ENCODE results near the gene RAB7B. TPM values are rescaled to one million over a fixed set of nuclear protein-coding genes. Genes with fewer than 3 reads are reported as not detected.

RAB7B gene
- total RNA-seq, 1 donor from 2014 or later: not detected

- no peak for DNase-seq (ENCODE audit: low read depth)
- TF ChIP-seq CTCF (conservative IDR thresholded peaks at IDR 0.05; ENCODE audit: low read depth, low read length): no peak
- no peak overlapping the region for H3K4me3 ChIP-seq (ENCODE audit: low read depth, low read length)
These were observed 13.4 kb downstream of the RAB7B start for GRCh38 chr1:205989786-205990185.

GRCh38 chr1:205988585-205988995 lies 14.6 kb downstream of the RAB7B start:
- no peak for DNase-seq (ENCODE audit: low read depth)
- TF ChIP-seq CTCF (conservative IDR thresholded peaks at IDR 0.05; ENCODE audit: low read depth, low read length): no peak
- H3K4me3 ChIP-seq (ENCODE audit: low read depth, low read length): no peak overlapping the region

GRCh38 chr1:205986861-205987260 lies 16.3 kb downstream of the RAB7B start:
- H3K4me3 ChIP-seq (ENCODE audit: low read depth, low read length): no peak overlapping the region
- DNase-seq (ENCODE audit: low read depth): no peak
- TF ChIP-seq CTCF (conservative IDR thresholded peaks at IDR 0.05; ENCODE audit: low read depth, low read length): no peak

GRCh38 chr1:205986292-205986691 lies 16.9 kb downstream of the RAB7B start:
- no peak for DNase-seq (ENCODE audit: low read depth)
- peak; percentile 45 for TF ChIP-seq CTCF (conservative IDR thresholded peaks at IDR 0.05; ENCODE audit: low read depth, low read length)
- no peak overlapping the region for H3K4me3 ChIP-seq (ENCODE audit: low read depth, low read length)

GRCh38 chr1:205985330-205986005 lies 17.7 kb downstream of the RAB7B start:
- H3K4me3 ChIP-seq (ENCODE audit: low read depth, low read length): no peak overlapping the region
- no peak for TF ChIP-seq CTCF (conservative IDR thresholded peaks at IDR 0.05; ENCODE audit: low read depth, low read length)
- peak; percentile 74 for DNase-seq (ENCODE audit: low read depth)

- no peak overlapping the region for H3K4me3 ChIP-seq (ENCODE audit: low read depth, low read length)
- DNase-seq (ENCODE audit: low read depth): no peak
- peak; percentile 93 for TF ChIP-seq CTCF (conservative IDR thresholded peaks at IDR 0.05; ENCODE audit: low read depth, low read length)
These were observed 19.1 kb downstream of the RAB7B start for GRCh38 chr1:205983925-205984725.

All from epithelial cell of proximal tubule (primary cell).